ENCODE measurements around the gene WNT3. TPM values are rescaled to one million over a fixed set of nuclear protein-coding genes. Genes with fewer than 3 reads are reported as not detected.

WNT3 gene
- total and polyA plus RNA-seq, 2 experiments from 2014 or later = 2.7 to 3.4 TPM

DNA sequence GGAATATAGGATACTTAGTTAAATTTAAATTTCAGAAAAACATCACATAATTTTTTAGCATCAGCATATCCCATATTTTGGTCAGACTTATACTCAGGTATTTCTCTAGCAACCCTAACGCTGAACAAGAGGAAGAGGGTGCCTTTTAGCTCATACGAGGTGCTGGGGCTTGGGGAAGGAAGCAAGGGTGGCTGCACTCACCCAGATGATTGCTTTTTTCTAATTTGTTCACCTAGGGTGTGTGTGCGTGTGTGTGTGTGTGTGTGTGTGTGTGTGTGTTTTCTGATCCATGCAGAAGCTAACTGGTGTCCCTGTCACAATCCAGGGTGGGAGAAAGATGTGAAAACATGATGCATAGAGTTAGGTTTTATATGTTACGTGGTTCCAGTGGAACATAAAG is 81.2 kb downstream of the WNT3 start:
- Mint-ChIP-seq H3K36me3 (ENCODE audit: low read depth) (no peaks in the 10 kb centered on the region), H3K27me3 (ENCODE audit: insufficient read depth, low read depth, poor library complexity) (peaks cover 9% of the 10 kb centered on the region), H3K27ac (no peak overlapping the region), H3K4me1 (peaks cover 26% of the 10 kb centered on the region), H3K9me3 (no peaks in the 10 kb centered on the region; the same call in 2 of the 3 replicates), H3K4me3 (no peak overlapping the region)
- H3K27ac ChIP-seq (ENCODE audit: low read depth) = no peak overlapping the region
- TF ChIP-seq NANOG (IDR thresholded peaks at IDR 0.05; ENCODE audit: borderline replicate concordance) = no peak
- TF ChIP-seq, protein P1, sequence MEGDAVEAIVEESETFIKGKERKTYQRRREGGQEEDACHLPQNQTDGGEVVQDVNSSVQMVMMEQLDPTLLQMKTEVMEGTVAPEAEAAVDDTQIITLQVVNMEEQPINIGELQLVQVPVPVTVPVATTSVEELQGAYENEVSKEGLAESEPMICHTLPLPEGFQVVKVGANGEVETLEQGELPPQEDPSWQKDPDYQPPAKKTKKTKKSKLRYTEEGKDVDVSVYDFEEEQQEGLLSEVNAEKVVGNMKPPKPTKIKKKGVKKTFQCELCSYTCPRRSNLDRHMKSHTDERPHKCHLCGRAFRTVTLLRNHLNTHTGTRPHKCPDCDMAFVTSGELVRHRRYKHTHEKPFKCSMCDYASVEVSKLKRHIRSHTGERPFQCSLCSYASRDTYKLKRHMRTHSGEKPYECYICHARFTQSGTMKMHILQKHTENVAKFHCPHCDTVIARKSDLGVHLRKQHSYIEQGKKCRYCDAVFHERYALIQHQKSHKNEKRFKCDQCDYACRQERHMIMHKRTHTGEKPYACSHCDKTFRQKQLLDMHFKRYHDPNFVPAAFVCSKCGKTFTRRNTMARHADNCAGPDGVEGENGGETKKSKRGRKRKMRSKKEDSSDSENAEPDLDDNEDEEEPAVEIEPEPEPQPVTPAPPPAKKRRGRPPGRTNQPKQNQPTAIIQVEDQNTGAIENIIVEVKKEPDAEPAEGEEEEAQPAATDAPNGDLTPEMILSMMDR (conservative IDR thresholded peaks at IDR 0.05; ENCODE audit: low read depth in 2 of 2) = no peak
- ATAC-seq (no peak), DNase-seq (ENCODE audit: low spot score) (no peak)
- no peaks in the 10 kb centered on the region for H3K9me2 ChIP-seq (ENCODE audit: insufficient read depth)
- no peak overlapping the region for H3K4me2 ChIP-seq
- no peaks in the 10 kb centered on the region for H3K27me3 ChIP-seq (ENCODE audit: insufficient read depth)
- no peaks in the 10 kb centered on the region for H3K36me3 ChIP-seq (ENCODE audit: insufficient read depth)
- H3K4me3 ChIP-seq = no peak overlapping the region
- no peak overlapping the region for H2AFZ ChIP-seq
- H4K20me1 ChIP-seq (replicated peaks; ENCODE audit: insufficient read depth) = no peaks in the 10 kb centered on the region
- peaks cover 15% of the 10 kb centered on the region for H3K4me1 ChIP-seq (ENCODE audit: insufficient read depth)
- H3F3A ChIP-seq (replicated peaks; ENCODE audit: low read depth) = peaks cover 8% of the 10 kb centered on the region; the same call in 1 of the 2 replicates
- H3K79me2 ChIP-seq (replicated peaks; ENCODE audit: insufficient read depth) = no peaks in the 10 kb centered on the region

DNA sequence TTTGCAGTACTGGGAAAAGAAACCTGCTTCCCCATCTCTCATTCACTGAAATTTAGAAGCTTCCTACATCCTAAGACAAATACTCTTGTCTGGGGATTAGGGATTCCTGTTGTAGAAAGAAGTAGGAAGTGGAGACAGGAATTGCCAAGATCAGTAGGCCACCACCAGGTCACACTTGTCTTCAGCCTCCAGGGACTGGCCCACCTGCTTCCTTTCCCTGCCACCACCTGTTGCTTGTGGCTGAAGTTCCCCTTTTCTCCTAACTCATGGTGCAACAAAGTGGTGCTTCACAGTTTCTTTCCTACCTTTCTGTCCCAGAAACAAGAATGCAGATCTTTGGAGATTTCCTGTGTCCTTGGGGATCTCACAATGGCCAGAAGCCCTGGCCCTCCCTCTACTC is 82.4 kb downstream of the WNT3 start:
- ATAC-seq = no peak
- Histone ChIP-seq H3K4me3 (no peak overlapping the region), H3K9me2 (ENCODE audit: insufficient read depth) (no peaks in the 10 kb centered on the region), H3K27me3 (ENCODE audit: insufficient read depth) (no peaks in the 10 kb centered on the region), H3K27ac (ENCODE audit: low read depth) (no peak overlapping the region), H2AFZ (no peak overlapping the region), H3K4me2 (no peak overlapping the region), H4K20me1 (replicated peaks; ENCODE audit: insufficient read depth) (no peaks in the 10 kb centered on the region), H3K79me2 (replicated peaks; ENCODE audit: insufficient read depth) (no peaks in the 10 kb centered on the region), H3F3A (replicated peaks; ENCODE audit: low read depth) (peaks cover 8% of the 10 kb centered on the region; the same call in 1 of the 2 replicates), H3K4me1 (ENCODE audit: insufficient read depth) (peaks cover 25% of the 10 kb centered on the region), H3K36me3 (ENCODE audit: insufficient read depth) (no peaks in the 10 kb centered on the region)
- Mint-ChIP-seq H3K9me3 (no peaks in the 10 kb centered on the region; the same call in 2 of the 3 replicates), H3K27me3 (ENCODE audit: insufficient read depth, low read depth, poor library complexity) (peaks cover 9% of the 10 kb centered on the region), H3K4me3 (no peak overlapping the region), H3K36me3 (ENCODE audit: low read depth) (no peaks in the 10 kb centered on the region), H3K4me1 (peaks cover 32% of the 10 kb centered on the region), H3K27ac (no peak overlapping the region)
- TF ChIP-seq, protein P2, sequence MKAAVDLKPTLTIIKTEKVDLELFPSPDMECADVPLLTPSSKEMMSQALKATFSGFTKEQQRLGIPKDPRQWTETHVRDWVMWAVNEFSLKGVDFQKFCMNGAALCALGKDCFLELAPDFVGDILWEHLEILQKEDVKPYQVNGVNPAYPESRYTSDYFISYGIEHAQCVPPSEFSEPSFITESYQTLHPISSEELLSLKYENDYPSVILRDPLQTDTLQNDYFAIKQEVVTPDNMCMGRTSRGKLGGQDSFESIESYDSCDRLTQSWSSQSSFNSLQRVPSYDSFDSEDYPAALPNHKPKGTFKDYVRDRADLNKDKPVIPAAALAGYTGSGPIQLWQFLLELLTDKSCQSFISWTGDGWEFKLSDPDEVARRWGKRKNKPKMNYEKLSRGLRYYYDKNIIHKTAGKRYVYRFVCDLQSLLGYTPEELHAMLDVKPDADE (IDR thresholded peaks at IDR 0.05) = no peak
- TF ChIP-seq ZNF114 (CRISPR knock-in tag; IDR thresholded peaks at IDR 0.05) (no peak), NANOG (IDR thresholded peaks at IDR 0.05; ENCODE audit: borderline replicate concordance) (no peak), CREB1 (CRISPR knock-in tag; IDR thresholded peaks at IDR 0.05; ENCODE audit: low read depth) (no peak), EZH2phosphoT487 (IDR thresholded peaks at IDR 0.05; ENCODE audit: unreplicated experiment) (no peak)
- TF ChIP-seq, protein P3, sequence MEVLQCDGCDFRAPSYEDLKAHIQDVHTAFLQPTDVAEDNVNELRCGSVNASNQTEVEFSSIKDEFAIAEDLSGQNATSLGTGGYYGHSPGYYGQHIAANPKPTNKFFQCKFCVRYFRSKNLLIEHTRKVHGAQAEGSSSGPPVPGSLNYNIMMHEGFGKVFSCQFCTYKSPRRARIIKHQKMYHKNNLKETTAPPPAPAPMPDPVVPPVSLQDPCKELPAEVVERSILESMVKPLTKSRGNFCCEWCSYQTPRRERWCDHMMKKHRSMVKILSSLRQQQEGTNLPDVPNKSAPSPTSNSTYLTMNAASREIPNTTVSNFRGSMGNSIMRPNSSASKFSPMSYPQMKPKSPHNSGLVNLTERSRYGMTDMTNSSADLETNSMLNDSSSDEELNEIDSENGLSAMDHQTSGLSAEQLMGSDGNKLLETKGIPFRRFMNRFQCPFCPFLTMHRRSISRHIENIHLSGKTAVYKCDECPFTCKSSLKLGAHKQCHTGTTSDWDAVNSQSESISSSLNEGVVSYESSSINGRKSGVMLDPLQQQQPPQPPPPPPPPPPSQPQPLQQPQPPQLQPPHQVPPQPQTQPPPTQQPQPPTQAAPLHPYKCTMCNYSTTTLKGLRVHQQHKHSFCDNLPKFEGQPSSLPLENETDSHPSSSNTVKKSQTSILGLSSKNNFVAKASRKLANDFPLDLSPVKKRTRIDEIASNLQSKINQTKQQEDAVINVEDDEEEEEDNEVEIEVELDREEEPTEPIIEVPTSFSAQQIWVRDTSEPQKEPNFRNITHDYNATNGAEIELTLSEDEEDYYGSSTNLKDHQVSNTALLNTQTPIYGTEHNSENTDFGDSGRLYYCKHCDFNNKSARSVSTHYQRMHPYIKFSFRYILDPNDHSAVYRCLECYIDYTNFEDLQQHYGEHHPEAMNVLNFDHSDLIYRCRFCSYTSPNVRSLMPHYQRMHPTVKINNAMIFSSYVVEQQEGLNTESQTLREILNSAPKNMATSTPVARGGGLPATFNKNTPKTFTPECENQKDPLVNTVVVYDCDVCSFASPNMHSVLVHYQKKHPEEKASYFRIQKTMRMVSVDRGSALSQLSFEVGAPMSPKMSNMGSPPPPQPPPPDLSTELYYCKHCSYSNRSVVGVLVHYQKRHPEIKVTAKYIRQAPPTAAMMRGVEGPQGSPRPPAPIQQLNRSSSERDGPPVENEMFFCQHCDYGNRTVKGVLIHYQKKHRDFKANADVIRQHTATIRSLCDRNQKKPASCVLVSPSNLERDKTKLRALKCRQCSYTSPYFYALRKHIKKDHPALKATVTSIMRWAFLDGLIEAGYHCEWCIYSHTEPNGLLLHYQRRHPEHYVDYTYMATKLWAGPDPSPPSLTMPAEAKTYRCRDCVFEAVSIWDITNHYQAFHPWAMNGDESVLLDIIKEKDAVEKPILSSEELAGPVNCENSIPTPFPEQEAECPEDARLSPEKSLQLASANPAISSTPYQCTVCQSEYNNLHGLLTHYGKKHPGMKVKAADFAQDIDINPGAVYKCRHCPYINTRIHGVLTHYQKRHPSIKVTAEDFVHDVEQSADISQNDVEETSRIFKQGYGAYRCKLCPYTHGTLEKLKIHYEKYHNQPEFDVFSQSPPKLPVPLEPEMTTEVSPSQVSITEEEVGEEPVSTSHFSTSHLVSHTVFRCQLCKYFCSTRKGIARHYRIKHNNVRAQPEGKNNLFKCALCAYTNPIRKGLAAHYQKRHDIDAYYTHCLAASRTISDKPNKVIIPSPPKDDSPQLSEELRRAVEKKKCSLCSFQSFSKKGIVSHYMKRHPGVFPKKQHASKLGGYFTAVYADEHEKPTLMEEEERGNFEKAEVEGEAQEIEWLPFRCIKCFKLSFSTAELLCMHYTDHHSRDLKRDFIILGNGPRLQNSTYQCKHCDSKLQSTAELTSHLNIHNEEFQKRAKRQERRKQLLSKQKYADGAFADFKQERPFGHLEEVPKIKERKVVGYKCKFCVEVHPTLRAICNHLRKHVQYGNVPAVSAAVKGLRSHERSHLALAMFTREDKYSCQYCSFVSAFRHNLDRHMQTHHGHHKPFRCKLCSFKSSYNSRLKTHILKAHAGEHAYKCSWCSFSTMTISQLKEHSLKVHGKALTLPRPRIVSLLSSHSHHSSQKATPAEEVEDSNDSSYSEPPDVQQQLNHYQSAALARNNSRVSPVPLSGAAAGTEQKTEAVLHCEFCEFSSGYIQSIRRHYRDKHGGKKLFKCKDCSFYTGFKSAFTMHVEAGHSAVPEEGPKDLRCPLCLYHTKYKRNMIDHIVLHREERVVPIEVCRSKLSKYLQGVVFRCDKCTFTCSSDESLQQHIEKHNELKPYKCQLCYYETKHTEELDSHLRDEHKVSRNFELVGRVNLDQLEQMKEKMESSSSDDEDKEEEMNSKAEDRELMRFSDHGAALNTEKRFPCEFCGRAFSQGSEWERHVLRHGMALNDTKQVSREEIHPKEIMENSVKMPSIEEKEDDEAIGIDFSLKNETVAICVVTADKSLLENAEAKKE (CRISPR knock-in tag; IDR thresholded peaks at IDR 0.05) = no peak
- no peak for DNase-seq (ENCODE audit: low spot score)
